GM12878 (cell line): ENCODE data around the gene POLE3. TPM values are rescaled to one million over a fixed set of nuclear protein-coding genes. Genes with fewer than 3 reads are reported as not detected.

Source experiments
- ATF3 ChIP-seq: IDR thresholded peaks from 2 replicates; pipeline ENCODE4 v1.6.1; 2011; ENCODE audit warnings: low read depth, mild to moderate bottlenecking, low read length, moderate library complexity, borderline replicate concordance; ENCODE audit errors: extremely low read depth
- ATF7 ChIP-seq: fragments of 450-650 bp; IDR thresholded peaks from 2 replicates; pipeline ENCODE4 v1.6.1; 2016; ENCODE audit warnings: low read depth, mild to moderate bottlenecking
- CBX3 ChIP-seq: fragments of 200-600 bp; sonication (generic); IDR thresholded peaks from 2 replicates; pipeline ENCODE4 v1.6.1; 2016; ENCODE audit warnings: low read depth, borderline replicate concordance
- E2F4 ChIP-seq: IDR thresholded peaks from 2 replicates; pipeline ENCODE4 v1.6.1; 2012; ENCODE audit warnings: low read depth, low read length, improper control_type of control experiment
- FOXM1 ChIP-seq: IDR thresholded peaks from 2 replicates; pipeline ENCODE4 v1.6.1; 2012; ENCODE audit warnings: low read depth, mild to moderate bottlenecking, inconsistent platforms, low read length, moderate library complexity
- GATAD2B ChIP-seq: fragments of 450-650 bp; conservative IDR thresholded peaks from 2 replicates; pipeline ENCODE4 v1.6.1; 2017; ENCODE audit warnings: low read depth, mild to moderate bottlenecking, moderate library complexity
- KLF5 ChIP-seq: fragments of 450-650 bp; IDR thresholded peaks from 2 replicates; pipeline ENCODE4 v1.6.1; 2014; ENCODE audit warnings: mild to moderate bottlenecking; ENCODE audit not compliant: partially characterized antibody
- MEF2B ChIP-seq: fragments of 450-650 bp; IDR thresholded peaks from 2 replicates; pipeline ENCODE4 v1.6.1; 2018; ENCODE audit warnings: mild to moderate bottlenecking, moderate library complexity; ENCODE audit not compliant: partially characterized antibody, poor library complexity, severe bottlenecking
- MTA2 ChIP-seq: fragments of 450-650 bp; IDR thresholded peaks from 2 replicates; pipeline ENCODE4 v1.6.1; 2016; ENCODE audit warnings: low read depth, mild to moderate bottlenecking, moderate library complexity
- NFIC ChIP-seq: IDR thresholded peaks from 2 replicates; pipeline ENCODE4 v1.6.1; 2012; ENCODE audit warnings: low read depth, mild to moderate bottlenecking, inconsistent platforms, low read length, moderate library complexity
- PAX8 ChIP-seq: fragments of 450-650 bp; IDR thresholded peaks from 2 replicates; pipeline ENCODE4 v1.6.1; 2017; ENCODE audit warnings: mild to moderate bottlenecking, moderate library complexity
- POLR2AphosphoS5 ChIP-seq: IDR thresholded peaks from 2 replicates; pipeline ENCODE4 v1.6.1; 2011; ENCODE audit warnings: mild to moderate bottlenecking, low read length, inconsistent platforms
- RAD21 ChIP-seq: IDR thresholded peaks from 2 replicates; pipeline ENCODE4 v1.6.1; 2011; ENCODE audit warnings: mild to moderate bottlenecking, low read depth, low read length, moderate library complexity; ENCODE audit not compliant: insufficient read depth
- REST ChIP-seq: IDR thresholded peaks from 2 replicates; pipeline ENCODE4 v1.6.1; 2012; ENCODE audit warnings: mild to moderate bottlenecking, low read depth, low read length
- SIN3A ChIP-seq: IDR thresholded peaks from 2 replicates; pipeline ENCODE4 v1.6.1; 2012; ENCODE audit warnings: low read depth, low read length, improper control_type of control experiment
- SMC3 ChIP-seq: IDR thresholded peaks from 2 replicates; pipeline ENCODE4 v1.6.1; 2011; ENCODE audit warnings: low read length, improper control_type of control experiment, borderline replicate concordance
- SRF ChIP-seq, 2 experiments: IDR thresholded peaks; 2 replicates each; pipeline ENCODE4 v1.6.1; 2011; ENCODE audit warnings: low read depth in 2 of 2, low read length in 2 of 2, mild to moderate bottlenecking in 1 of 2, moderate library complexity in 1 of 2
- STAT1 ChIP-seq: fragments of 450-650 bp; conservative IDR thresholded peaks from 2 replicates; pipeline ENCODE4 v1.6.1; 2014; ENCODE audit warnings: antibody characterized with exemption, mild to moderate bottlenecking
- TCF12 ChIP-seq: IDR thresholded peaks from 2 replicates; pipeline ENCODE4 v1.6.1; 2011; ENCODE audit warnings: low read depth, mild to moderate bottlenecking, low read length
- ZBED1 ChIP-seq: IDR thresholded peaks from 2 replicates; pipeline ENCODE4 v1.6.1; 2016; ENCODE audit warnings: borderline replicate concordance
- ZNF622 ChIP-seq: fragments of 450-650 bp; IDR thresholded peaks from 2 replicates; pipeline ENCODE4 v1.6.1; 2017; ENCODE audit warnings: mild to moderate bottlenecking, inconsistent platforms
- polyA plus RNA-seq, 11 experiments: library from polyadenylated mRNA; depleted of rRNA in 4 of 11; unstranded in 6 of 11; stranded (reverse) in 5 of 11; fragments of >200 nt; fragmentation: Nextera tagmentation in 4 of 11; fragmentation: Illumina TruSeq in 1 of 11; extraction: Ambion mirVana in 4 of 11; extraction: Trizol in 1 of 11; gene quantifications; 1 replicate in 1 of 11; 2 replicates in 10 of 11; pipeline versions ENCODE4 v1.2.1 to v1.2.3, GENCODE V29; 2011 to 2016; ENCODE audit warnings: inconsistent platforms in 2 of 11, missing spikeins in 2 of 11, low read depth in 1 of 11
- total RNA-seq, 4 experiments: library from RNA; depleted of rRNA in 3 of 4; stranded (reverse); fragments of >200 nt in 3 of 4; fragmentation: Illumina TruSeq in 1 of 4; extraction: Trizol in 1 of 4; gene quantifications; 2 replicates each; pipeline versions ENCODE4 v1.2.1 to v1.2.3, GENCODE V29; 2013 to 2021
- TF ChIP-seq, protein P1 (sequence below): IDR thresholded peaks from 2 replicates; pipeline ENCODE4 v1.6.1; 2011; ENCODE audit warnings: borderline replicate concordance, low read depth, mild to moderate bottlenecking, moderate library complexity, mixed read lengths, low read length; ENCODE audit not compliant: insufficient read depth; ENCODE audit errors: extremely low read length
- TF ChIP-seq, protein P2 (sequence below), 3 experiments: IDR thresholded peaks in 2 of 3; conservative IDR thresholded peaks in 1 of 3; 2 replicates each; pipeline ENCODE4 v1.5.1; 2011; ENCODE audit warnings: low read depth in 3 of 3, low read length in 3 of 3, mild to moderate bottlenecking in 3 of 3, control low read depth in 2 of 3, moderate library complexity in 2 of 3, inconsistent platforms in 1 of 3, mixed read lengths in 1 of 3; ENCODE audit not compliant: control insufficient read depth in 2 of 3, insufficient read depth in 1 of 3; ENCODE audit errors: extremely low read depth in 1 of 3

Gene POLE3
- total and polyA plus RNA-seq, 10 of the 15 experiments (the other 5 are each of a cell fraction or from before 2014, with no cell fraction given), result 40.8 to 116 (median 80.2) TPM

DNA sequence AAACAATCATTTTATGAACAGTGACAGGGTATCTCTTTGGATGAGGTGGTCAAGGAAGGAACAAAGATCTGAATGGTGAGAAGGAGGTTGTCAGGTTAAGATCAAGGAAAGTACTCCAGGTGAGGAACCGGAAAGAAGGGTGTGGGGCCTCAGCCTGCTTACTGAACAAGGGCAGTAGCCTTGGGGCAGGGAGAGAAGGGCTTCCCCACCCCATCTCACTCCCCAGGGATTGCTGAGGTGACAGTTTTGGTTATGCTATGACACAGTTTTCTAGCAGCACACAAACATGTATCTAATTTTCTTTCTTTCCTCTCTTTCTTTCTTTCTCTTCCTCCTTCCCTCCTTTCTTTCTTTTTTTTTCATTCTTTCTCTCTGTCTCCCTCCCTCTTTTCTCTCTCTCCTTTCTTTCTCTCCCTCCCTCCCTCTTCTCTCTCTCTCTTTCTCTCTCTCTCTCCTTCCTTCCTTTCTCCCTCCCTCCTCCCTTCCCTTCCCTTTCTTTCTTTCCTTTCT is 29.6 kb downstream of the POLE3 start (continued):
- TF ChIP-seq ATF3, result no peak
- peak; percentile 99 for TF ChIP-seq MEF2B
- no peak for TF ChIP-seq RAD21
- TF ChIP-seq ZNF622, result no peak
- no peak for TF ChIP-seq CBX3
- TF ChIP-seq STAT1, result no peak
- TF ChIP-seq, protein P1, sequence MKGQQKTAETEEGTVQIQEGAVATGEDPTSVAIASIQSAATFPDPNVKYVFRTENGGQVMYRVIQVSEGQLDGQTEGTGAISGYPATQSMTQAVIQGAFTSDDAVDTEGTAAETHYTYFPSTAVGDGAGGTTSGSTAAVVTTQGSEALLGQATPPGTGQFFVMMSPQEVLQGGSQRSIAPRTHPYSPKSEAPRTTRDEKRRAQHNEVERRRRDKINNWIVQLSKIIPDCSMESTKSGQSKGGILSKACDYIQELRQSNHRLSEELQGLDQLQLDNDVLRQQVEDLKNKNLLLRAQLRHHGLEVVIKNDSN, result no peak
- TF ChIP-seq POLR2AphosphoS5, result no peak
- TF ChIP-seq MTA2, result peak; percentile 95
- no peak for TF ChIP-seq ZBED1
- 0 out of 4 replicates have a peak, but pooled peaks of 1 of the 2 experiments have one; percentile 16 for TF ChIP-seq SRF (IDR thresholded peaks at IDR 0.05; ENCODE audit: low read depth in 2 of 2, low read length in 2 of 2)
- no peak for TF ChIP-seq KLF5
- peak; percentile 73 for TF ChIP-seq GATAD2B
- TF ChIP-seq E2F4, result no peak
- TF ChIP-seq SMC3, result no peak
- no peak for TF ChIP-seq PAX8
- TF ChIP-seq ATF7, result peak; percentile 83
- TF ChIP-seq REST, result no peak
- TF ChIP-seq FOXM1, result no peak
- TF ChIP-seq, protein P2, sequence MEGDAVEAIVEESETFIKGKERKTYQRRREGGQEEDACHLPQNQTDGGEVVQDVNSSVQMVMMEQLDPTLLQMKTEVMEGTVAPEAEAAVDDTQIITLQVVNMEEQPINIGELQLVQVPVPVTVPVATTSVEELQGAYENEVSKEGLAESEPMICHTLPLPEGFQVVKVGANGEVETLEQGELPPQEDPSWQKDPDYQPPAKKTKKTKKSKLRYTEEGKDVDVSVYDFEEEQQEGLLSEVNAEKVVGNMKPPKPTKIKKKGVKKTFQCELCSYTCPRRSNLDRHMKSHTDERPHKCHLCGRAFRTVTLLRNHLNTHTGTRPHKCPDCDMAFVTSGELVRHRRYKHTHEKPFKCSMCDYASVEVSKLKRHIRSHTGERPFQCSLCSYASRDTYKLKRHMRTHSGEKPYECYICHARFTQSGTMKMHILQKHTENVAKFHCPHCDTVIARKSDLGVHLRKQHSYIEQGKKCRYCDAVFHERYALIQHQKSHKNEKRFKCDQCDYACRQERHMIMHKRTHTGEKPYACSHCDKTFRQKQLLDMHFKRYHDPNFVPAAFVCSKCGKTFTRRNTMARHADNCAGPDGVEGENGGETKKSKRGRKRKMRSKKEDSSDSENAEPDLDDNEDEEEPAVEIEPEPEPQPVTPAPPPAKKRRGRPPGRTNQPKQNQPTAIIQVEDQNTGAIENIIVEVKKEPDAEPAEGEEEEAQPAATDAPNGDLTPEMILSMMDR (IDR thresholded peaks at IDR 0.05 in 2 of 3, conservative IDR thresholded peaks at IDR 0.05 in 1 of 3; ENCODE audit: control insufficient read depth in 2 of 3, extremely low read depth in 1 of 3, insufficient read depth in 1 of 3, low read depth in 3 of 3, low read length in 3 of 3), result no peak
- TF ChIP-seq NFIC, result peak; percentile 35; the same call in 1 of the 2 replicates
- TF ChIP-seq TCF12, result 0 out of 2 replicates have a peak, but pooled peaks have one; percentile 30
- TF ChIP-seq SIN3A, result no peak
